Measurements from ENCODE around the gene POLR2M.

POLR2M gene

GRCh38 chr15:57743424-57743823, 36.9 kb downstream of the POLR2M start:
- no peak for DNase-seq

GRCh38 chr15:57746786-57747185, 40.3 kb downstream of the POLR2M start:
- DNase-seq, result no peak

- DNase-seq, result no peak
Measured at GRCh38 chr15:57747206-57747896, 40.8 kb downstream of the POLR2M start.

GRCh38 chr15:57751177-57751800, 44.8 kb downstream of the POLR2M start:
- peak; percentile 20 for DNase-seq

- no peak for DNase-seq
Measured at GRCh38 chr15:57752436-57752835, 45.9 kb downstream of the POLR2M start.

GRCh38 chr15:57752840-57753239, 46.3 kb downstream of the POLR2M start:
- DNase-seq, result no peak

GRCh38 chr15:57756466-57756865, 50.0 kb downstream of the POLR2M start:
- DNase-seq, result no peak

GRCh38 chr15:57758560-57758959, 52.0 kb downstream of the POLR2M start:
- no peak for DNase-seq

- DNase-seq, result no peak
Measured at GRCh38 chr15:57761562-57761961, 55.0 kb downstream of the POLR2M start.

- DNase-seq, result no peak
Measured at GRCh38 chr15:57762302-57762701, 55.8 kb downstream of the POLR2M start.

GRCh38 chr15:57763176-57763964, 56.9 kb downstream of the POLR2M start:
- DNase-seq, result no peak
